ENCODE data around the gene CNTFR.

DNA sequence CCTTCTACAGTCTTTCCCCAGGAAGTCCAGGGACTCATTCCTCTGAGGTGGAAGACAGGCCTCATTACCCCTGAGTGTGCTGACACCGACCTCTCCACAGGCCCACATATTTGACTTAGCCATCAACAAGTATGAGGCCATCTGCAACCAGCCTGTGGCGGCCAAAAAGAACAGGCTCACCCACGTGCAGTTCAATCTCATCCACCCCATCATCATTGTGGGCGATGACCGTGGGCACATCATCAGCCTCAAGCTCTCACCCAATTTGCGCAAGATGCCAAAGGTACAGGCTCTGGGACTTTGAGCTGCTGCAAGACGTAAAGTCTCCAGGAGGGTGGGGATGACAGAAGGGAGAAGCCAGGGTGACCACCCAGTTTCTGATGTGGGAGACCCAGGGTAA is 72.3 kb downstream of the CNTFR start:
- TF ChIP-seq YY1 (IDR thresholded peaks at IDR 0.05; ENCODE audit: low read depth), result no peak
- no peak for TF ChIP-seq RAD21 (IDR thresholded peaks at IDR 0.05; ENCODE audit: low read depth)
- no peak for TF ChIP-seq CEBPB (IDR thresholded peaks at IDR 0.05)
- TF ChIP-seq EP300 (IDR thresholded peaks at IDR 0.05; ENCODE audit: borderline replicate concordance), result no peak
- TF ChIP-seq CREB1 (IDR thresholded peaks at IDR 0.05; ENCODE audit: low read depth), result no peak
- TF ChIP-seq TAF1 (IDR thresholded peaks at IDR 0.05; ENCODE audit: low read depth), result no peak

Data from Ishikawa (cell line).